T-helper 2 cell treated with Interferon-gamma antibody and Interleukin-4, amounts not matched to agents 5 μg/mL and 100 μg/mL, for 36 hours (primary cell): ENCODE measurements around the gene PTPRK.
"Not testable (repeated sequence)": the region's sequence is repeated elsewhere in the genome, so short reads cannot be mapped to it uniquely, and the experiment has no call there.

ENCODE experiments used
- DNase-seq: peaks from one replicate; pipeline ENCODE4 v3.0.0; 2021; ENCODE audit warnings: low spot score
- H3K27ac Mint-ChIP-seq: one replicate; pipeline ENCODE4 v1.8.0; 2021; ENCODE audit warnings: mild to moderate bottlenecking, mixed read lengths
- H3K27me3 Mint-ChIP-seq: one replicate; pipeline ENCODE4 v1.8.0; 2021; ENCODE audit warnings: low read depth, mixed read lengths
- H3K36me3 Mint-ChIP-seq: one replicate; pipeline ENCODE4 v1.8.0; 2021; ENCODE audit warnings: low read depth, mixed read lengths
- H3K4me1 Mint-ChIP-seq: one replicate; pipeline ENCODE4 v1.8.0; 2021; ENCODE audit warnings: low read depth, mixed read lengths
- H3K4me3 Mint-ChIP-seq: one replicate; pipeline ENCODE4 v1.8.0; 2022; ENCODE audit warnings: mild to moderate bottlenecking, moderate library complexity, mixed read lengths
- H3K9me3 Mint-ChIP-seq: one replicate; pipeline ENCODE4 v1.8.0; 2021; ENCODE audit warnings: mixed read lengths

PTPRK gene

DNA sequence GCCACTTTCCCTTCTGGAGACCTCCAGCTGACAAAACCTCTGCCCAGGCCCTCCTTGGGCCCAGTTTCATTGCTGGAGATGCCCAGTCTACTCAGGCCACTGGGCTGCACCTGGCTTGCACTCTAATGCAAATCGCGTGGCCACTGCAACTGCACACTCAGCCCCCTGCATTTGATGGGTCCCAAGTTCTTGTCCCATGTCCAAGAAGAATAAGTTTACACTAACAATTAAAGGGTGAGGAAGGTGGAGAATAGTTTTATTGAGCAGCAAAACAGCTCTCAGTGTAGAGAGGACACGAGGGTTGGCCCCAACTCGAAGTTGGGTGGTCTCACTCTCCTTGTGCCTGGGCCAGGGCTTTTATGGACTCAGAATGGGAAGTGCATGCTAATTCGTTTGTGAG lies 587.7 kb downstream of the PTPRK start:
- H3K36me3 Mint-ChIP-seq: peaks cover 38% of the 10 kb centered on the region
- peak overlapping the region; percentile 15 for H3K4me3 Mint-ChIP-seq
- H3K4me1 Mint-ChIP-seq: peaks cover 30% of the 10 kb centered on the region
- peaks cover 41% of the 10 kb centered on the region for H3K9me3 Mint-ChIP-seq
- H3K27me3 Mint-ChIP-seq: no peaks in the 10 kb centered on the region
- peak overlapping the region; percentile 94 for H3K27ac Mint-ChIP-seq
- DNase-seq: no peak

DNA sequence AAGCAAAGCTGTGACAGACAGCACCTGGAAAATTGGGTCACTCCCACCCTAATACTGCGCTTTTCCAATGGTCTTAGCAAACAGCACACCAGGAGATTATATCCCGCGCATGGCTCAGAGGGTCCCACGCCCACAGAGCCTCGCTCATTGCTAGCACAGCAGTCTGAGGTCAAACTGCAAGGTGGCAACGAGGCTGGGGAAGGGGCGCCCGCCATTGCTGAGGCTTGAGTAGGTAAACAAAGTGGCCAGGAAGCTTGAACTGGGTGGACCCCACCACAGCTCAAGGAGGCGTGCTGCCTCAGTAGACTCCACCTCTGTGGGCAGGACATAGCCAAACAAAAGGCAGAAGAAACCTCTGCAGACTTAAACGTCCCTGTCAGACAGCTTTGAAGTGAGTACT lies 594.0 kb downstream of the PTPRK start:
- H3K27me3 Mint-ChIP-seq, H3K27ac Mint-ChIP-seq, DNase-seq, H3K4me3 Mint-ChIP-seq: not testable (repeated sequence)
- peaks cover 53% of the 10 kb centered on the region for H3K36me3 Mint-ChIP-seq
- H3K4me1 Mint-ChIP-seq: peaks cover 31% of the 10 kb centered on the region
- peaks cover 64% of the 10 kb centered on the region for H3K9me3 Mint-ChIP-seq

DNA sequence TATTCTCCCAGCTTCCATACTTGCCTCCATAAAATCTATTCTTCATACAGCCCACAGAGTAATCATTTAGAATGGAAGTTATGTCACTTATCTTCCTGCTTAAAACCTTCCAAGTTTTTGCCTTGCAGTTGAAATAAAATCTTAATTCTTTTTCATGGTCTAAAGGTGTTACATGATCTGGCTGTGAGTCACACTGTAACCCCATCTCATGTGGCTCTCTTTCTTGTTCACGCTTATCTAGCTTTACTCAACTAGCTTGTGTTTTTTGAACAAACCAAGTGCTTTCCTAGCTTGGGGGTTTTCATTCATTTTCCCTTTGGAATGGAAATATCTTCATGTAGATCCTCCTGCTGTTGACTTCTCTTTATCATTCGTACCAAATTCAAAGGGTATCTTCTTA lies 596.0 kb downstream of the PTPRK start:
- Mint-ChIP-seq H3K36me3 (peaks cover 45% of the 10 kb centered on the region), H3K9me3 (peaks cover 58% of the 10 kb centered on the region), H3K27ac (no peak overlapping the region), H3K4me3 (no peak overlapping the region), H3K27me3 (no peaks in the 10 kb centered on the region), H3K4me1 (peaks cover 43% of the 10 kb centered on the region)
- no peak for DNase-seq

DNA sequence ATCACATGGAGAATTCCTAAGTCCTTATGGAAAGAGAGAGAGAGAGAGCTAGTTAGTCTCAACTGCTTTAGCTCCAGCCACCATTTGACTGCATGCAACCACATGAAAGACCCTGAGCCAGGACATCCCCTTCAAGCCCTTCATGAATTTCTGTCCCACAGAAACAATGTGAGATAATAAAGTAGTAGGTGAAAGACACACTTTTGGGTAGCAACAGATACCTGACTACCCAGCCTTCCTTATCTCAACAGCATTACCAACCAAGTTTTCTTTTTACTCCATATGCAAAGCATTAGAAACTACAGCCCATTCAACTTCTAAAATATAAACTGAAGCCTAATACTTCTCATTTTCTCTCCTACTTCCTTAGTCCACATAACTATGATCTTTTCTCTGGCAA lies 596.4 kb downstream of the PTPRK start:
- Mint-ChIP-seq H3K27ac (no peak overlapping the region), H3K36me3 (peaks cover 43% of the 10 kb centered on the region), H3K9me3 (peaks cover 53% of the 10 kb centered on the region), H3K4me1 (peaks cover 46% of the 10 kb centered on the region), H3K27me3 (no peaks in the 10 kb centered on the region), H3K4me3 (no peak overlapping the region)
- no peak for DNase-seq

DNA sequence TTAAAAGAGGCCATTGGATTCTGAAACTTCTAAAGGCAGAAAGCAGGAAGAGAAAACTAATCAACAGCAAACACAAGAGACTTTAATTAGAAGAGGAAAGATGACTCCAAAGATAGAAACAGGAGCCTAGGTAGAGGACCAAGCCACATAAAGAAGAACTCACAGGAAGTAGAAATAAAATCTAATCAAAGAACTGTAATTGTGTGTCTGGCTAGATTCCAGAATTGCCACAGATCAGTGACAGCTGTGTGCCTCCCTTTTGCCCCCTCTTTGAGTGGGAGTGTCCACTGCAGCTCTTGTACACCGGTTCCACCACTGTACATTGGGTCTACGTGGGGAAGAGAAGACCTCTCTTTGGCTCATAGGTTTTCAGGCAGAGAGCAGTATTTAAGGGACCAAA lies 597.3 kb downstream of the PTPRK start:
- Mint-ChIP-seq H3K4me1 (peaks cover 54% of the 10 kb centered on the region), H3K27ac (peak overlapping the region; percentile 38), H3K4me3 (peak overlapping the region; percentile 57)

DNA sequence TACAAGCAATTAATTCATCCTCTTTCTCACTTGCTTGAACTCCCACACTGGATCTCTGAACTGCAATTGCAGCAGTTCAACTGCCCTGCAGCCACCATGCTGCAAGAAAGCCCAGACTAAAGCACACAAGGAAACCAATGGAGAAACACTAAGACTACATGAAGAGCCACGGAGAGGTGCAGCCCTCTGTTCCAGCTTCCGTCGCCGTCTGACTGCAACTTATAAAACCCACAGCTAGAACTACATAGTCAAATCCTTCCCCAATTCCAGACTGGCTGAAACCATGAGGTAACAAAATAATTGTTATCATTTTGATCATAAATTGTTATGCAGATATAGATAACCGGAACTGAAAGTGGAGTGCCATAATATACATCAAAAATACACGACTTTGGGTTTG lies 598.4 kb downstream of the PTPRK start:
- Mint-ChIP-seq H3K4me1 (peaks cover 62% of the 10 kb centered on the region), H3K27ac (peak overlapping the region; percentile 11), H3K27me3 (no peaks in the 10 kb centered on the region), H3K4me3 (peak overlapping the region; percentile 57), H3K36me3 (peaks cover 30% of the 10 kb centered on the region), H3K9me3 (peaks cover 36% of the 10 kb centered on the region)
- no peak for DNase-seq

More for the DNA sequence above, 597.3 kb downstream of the PTPRK start:
- no peak for DNase-seq
- H3K27me3 Mint-ChIP-seq: no peaks in the 10 kb centered on the region
- H3K9me3 Mint-ChIP-seq: peaks cover 45% of the 10 kb centered on the region
- peaks cover 37% of the 10 kb centered on the region for H3K36me3 Mint-ChIP-seq

DNA sequence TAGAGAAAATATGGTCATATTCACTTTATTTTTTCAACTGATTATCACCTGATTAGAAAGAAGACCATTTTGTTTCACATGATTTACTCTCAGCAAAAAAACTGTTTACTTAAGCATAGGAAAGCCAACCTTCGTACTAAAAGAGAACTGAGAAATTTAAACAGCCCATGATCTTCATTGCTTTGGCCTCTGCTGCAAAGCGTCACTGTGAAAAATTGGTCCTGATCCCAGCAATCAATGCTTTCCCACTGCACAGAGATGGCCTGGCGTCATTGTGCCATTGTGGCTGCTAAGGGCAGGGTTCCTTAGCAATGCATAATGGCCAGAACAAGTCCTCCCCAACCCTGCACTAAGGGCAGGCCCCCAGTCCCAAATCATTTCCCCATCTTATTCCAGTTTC lies 599.6 kb downstream of the PTPRK start:
- Mint-ChIP-seq H3K27ac (no peak overlapping the region), H3K36me3 (peaks cover 30% of the 10 kb centered on the region), H3K4me3 (no peak overlapping the region), H3K27me3 (no peaks in the 10 kb centered on the region), H3K9me3 (peaks cover 37% of the 10 kb centered on the region), H3K4me1 (peaks cover 66% of the 10 kb centered on the region)
- no peak for DNase-seq
